ENCODE data around the gene MISP. TPM values are rescaled to one million over a fixed set of nuclear protein-coding genes. Genes with fewer than 3 reads are reported as not detected.

MISP gene
- total and polyA plus RNA-seq, 9 of the 15 experiments (the other 6 are each of a cell fraction or from before 2014, with no cell fraction given): 0.04 to 0.29 (median 0.05) TPM; not detected in 5

- Histone ChIP-seq H3K27me3 (ENCODE audit: control insufficient read depth in 2 of 2, insufficient read depth in 2 of 2, low read length in 2 of 2) (no peaks in the 10 kb centered on the region), H3K4me3 (no peak overlapping the region), H3K4me1 (replicated peaks in 1 of 2; ENCODE audit: control insufficient read depth in 2 of 2, insufficient read depth in 2 of 2, low read length in 2 of 2) (peaks cover 0 to 55% of the 10 kb centered on the region in 2 experiments; a peak in 2 of 5 replicates), H3K9me1 (ENCODE audit: control insufficient read depth, insufficient read depth, low read length) (no peaks in the 10 kb centered on the region), H3K36me3 (ENCODE audit: control insufficient read depth, insufficient read depth, low read length) (peaks cover 100% of the 10 kb centered on the region), H3K4me2 (ENCODE audit: insufficient read depth, low read length) (no peak overlapping the region), H3K79me2 (ENCODE audit: control insufficient read depth, insufficient read depth, low read length) (peaks cover 72% of the 10 kb centered on the region), H4K20me1 (replicated peaks; ENCODE audit: control insufficient read depth, insufficient read depth, low read length) (peaks cover 27% of the 10 kb centered on the region), H3K27ac (ENCODE audit: extremely low read depth, low read depth, low read length) (no peak overlapping the region), H3K9me3 (replicated peaks; ENCODE audit: control insufficient read depth, insufficient read depth, low read depth, low read length) (peaks cover under 1% of the 10 kb centered on the region), H3K9ac (ENCODE audit: insufficient read depth in 1 of 2, low read depth in 2 of 2, low read length in 2 of 2) (no peak overlapping the region), H2AFZ (ENCODE audit: low read depth, low read length) (no peak overlapping the region)
- no TSS peak for BruUV-seq (replicated peaks)
- no peak for FAIRE-seq
- no peak for ATAC-seq
- DNase-seq (ENCODE audit: extremely low read depth in 1 of 4, low spot score in 3 of 4): peak in 1 of 4 experiments; percentile 24
- WGBS (ENCODE audit: insufficient coverage, low coverage, missing lambda C conversion rate): 97% methylated on average over 28 of the region's 34 CpGs
- ChIA-PET CTCF (ENCODE audit: low intra/inter-chr PET ratio) (no interaction called here), POLR2A (interaction anchor here (0.6 to 1.5 kb wide), 6 partner anchors 9 to 971 kb away, joined by 3 to 5 read pairs (median 4); partner anchors contain the start of gene PTBP1)
- intact Hi-C loops (cut with micrococcal nuclease): no loop called here
- in situ Hi-C loops (cut with MboI): no loop called here
- TF ChIP-seq DLX4 (CRISPR knock-in tag; IDR thresholded peaks at IDR 0.05): no peak
- no peak for TF ChIP-seq ZBTB43 (CRISPR knock-in tag; IDR thresholded peaks at IDR 0.05)
- no peak for TF ChIP-seq PHF20 (IDR thresholded peaks at IDR 0.05; ENCODE audit: partially characterized antibody)
- TF ChIP-seq SETDB1 (IDR thresholded peaks at IDR 0.05; ENCODE audit: low read length): no peak
- peak; percentile 71 for TF ChIP-seq RBFOX2 (IDR thresholded peaks at IDR 0.05; ENCODE audit: low read depth, low read length)
- TF ChIP-seq RFX1 (IDR thresholded peaks at IDR 0.05): no peak
- no peak for TF ChIP-seq NFYB (IDR thresholded peaks at IDR 0.05; ENCODE audit: extremely low read depth, insufficient read length)
- TF ChIP-seq CCAR2 (IDR thresholded peaks at IDR 0.05; ENCODE audit: low read depth, low read length): no peak
- no peak for TF ChIP-seq PTTG1 (tag; IDR thresholded peaks at IDR 0.05; ENCODE audit: low read depth)
- no peak for TF ChIP-seq TAL1 (IDR thresholded peaks at IDR 0.05)
- TF ChIP-seq ZBTB1 (CRISPR knock-in tag; IDR thresholded peaks at IDR 0.05; ENCODE audit: borderline replicate concordance, low read depth): no peak
- 0 out of 2 replicates have a peak, but pooled peaks have one; percentile 7 for TF ChIP-seq SUPT5H (IDR thresholded peaks at IDR 0.05)
- no peak for TF ChIP-seq HOXB6 (CRISPR knock-in tag; IDR thresholded peaks at IDR 0.05; ENCODE audit: borderline replicate concordance)
- TF ChIP-seq RBM22 (IDR thresholded peaks at IDR 0.05; ENCODE audit: low read depth, low read length, poor library complexity, severe bottlenecking): peak; percentile 97
- TF ChIP-seq POLR2A (conservative IDR thresholded peaks at IDR 0.05): peak; percentile 4; the same call in 1 of the 2 replicates
- TF ChIP-seq TFAP4 (CRISPR knock-in tag; IDR thresholded peaks at IDR 0.05; ENCODE audit: borderline replicate concordance): no peak
- TF ChIP-seq RAD21 (CRISPR knock-in tag; conservative IDR thresholded peaks at IDR 0.05 in 1 of 2, IDR thresholded peaks at IDR 0.05 in 1 of 2): no peak
- TF ChIP-seq KLF6 (CRISPR knock-in tag; IDR thresholded peaks at IDR 0.05; ENCODE audit: borderline replicate concordance): no peak
- TF ChIP-seq FIP1L1 (IDR thresholded peaks at IDR 0.05; ENCODE audit: low read depth, low read length, poor library complexity, severe bottlenecking): peak; percentile 32
- TF ChIP-seq VEZF1 (CRISPR knock-in tag; IDR thresholded peaks at IDR 0.05): no peak
Measured at GRCh38 chr19:806815-807421, 56.0 kb downstream of the MISP start.
